ENCODE results near the gene RAI1. TPM values are rescaled to one million over a fixed set of nuclear protein-coding genes. Genes with fewer than 3 reads are reported as not detected.
A peak's percentile ranks its signal among the peaks of the same experiment; 100 is the strongest.

Gene RAI1
- total RNA-seq, 2 donors from 2014 or later: 15.8 to 31.0 TPM

DNA sequence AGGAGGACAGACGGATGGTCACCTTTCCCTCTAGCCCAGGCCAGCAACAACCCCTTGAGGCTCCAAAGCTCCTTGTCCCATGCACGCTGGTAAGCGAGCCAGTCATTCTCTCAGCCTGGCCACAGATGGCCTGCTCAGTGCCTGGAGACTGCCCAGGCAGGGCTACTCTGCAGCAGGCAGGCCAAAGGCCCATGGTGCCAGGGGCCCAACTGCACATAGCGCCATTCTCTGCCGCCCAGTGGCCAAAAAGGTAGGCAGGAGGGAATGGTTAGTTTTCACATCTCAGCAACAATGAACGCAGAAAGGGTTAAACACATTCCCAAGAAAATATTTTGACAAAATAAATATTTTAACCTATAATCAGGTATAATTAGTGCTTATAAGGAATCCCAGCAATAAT lies 163.2 kb downstream of the RAI1 start:
- Mint-ChIP-seq H3K36me3 (no peaks in the 10 kb centered on the region), H3K9me3 (no peaks in the 10 kb centered on the region), H3K4me3 (no peak overlapping the region), H3K27me3 (no peaks in the 10 kb centered on the region), H3K27ac (no peak overlapping the region), H3K4me1 (ENCODE audit: low read depth in 2 of 2) (peaks cover 22 to 30% of the 10 kb centered on the region in 2 donors)
- DNase-seq (ENCODE audit: low spot score) (no peak), ATAC-seq (no peak)

DNA sequence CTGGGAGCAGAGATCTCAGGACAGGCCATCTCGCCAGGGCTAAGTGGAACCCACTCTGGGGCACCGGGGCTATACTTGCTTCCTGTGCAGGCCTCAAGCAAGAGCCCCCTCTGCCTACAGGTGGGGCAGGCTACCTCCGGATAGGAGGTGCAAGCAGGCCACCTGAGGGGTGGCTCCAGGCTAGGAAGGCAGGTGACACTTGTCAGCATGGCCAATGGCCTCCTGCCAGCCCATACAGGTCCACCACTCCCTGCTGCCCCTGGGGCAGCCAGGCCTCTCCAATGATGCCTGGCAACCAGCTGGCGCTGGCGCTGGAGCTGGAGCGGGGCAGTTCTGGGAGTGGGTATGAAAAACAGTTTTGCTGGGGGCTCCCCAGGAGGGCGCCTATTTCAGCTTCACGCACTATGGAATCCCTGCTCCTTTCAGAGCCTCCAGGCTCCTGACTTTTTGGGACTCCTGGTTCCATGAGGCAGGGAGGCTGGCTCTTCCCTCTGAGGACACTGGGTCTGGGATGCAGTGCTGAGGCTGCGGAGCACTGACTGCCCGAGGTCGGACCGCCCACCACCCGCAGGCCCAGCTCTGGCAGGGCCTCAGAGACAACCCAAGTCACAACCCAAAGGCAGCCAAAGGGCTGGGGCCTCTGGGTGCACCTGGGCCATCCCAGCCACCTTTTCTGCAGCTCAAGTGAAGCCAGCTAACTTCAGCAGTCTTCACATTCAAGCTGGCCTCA lies 164.0 kb downstream of the RAI1 start:
- no peak for DNase-seq (ENCODE audit: low spot score)
- no peaks in the 10 kb centered on the region for H3K27me3 Mint-ChIP-seq
- H3K4me1 Mint-ChIP-seq (ENCODE audit: low read depth in 2 of 2): peaks cover 30 to 37% of the 10 kb centered on the region in 2 donors
- no peak overlapping the region for H3K27ac Mint-ChIP-seq
- H3K4me3 Mint-ChIP-seq: no peak overlapping the region
- H3K9me3 Mint-ChIP-seq: no peaks in the 10 kb centered on the region
- no peaks in the 10 kb centered on the region for H3K36me3 Mint-ChIP-seq
- ATAC-seq: no peak

DNA sequence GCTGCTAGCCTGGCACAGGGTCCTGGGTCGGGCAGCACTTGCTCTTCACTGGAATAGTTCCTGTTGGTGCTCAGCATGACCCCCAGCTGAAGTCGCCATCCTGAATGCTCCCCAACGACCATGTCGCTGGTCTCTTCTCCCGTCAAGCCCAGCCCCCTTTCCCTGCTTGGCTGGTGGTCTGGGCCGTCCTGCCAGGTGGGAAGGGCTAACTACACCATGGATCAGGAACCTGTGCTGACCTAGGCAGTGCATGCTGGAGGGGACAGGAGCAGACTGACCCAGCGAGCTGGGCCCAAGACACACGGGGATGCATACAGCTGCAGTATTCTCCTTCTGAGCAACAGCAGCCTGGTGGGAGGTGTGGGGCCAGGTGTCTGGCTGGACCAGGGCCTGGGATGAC lies 164.7 kb downstream of the RAI1 start:
- DNase-seq (ENCODE audit: low spot score): no peak
- Mint-ChIP-seq H3K27ac (peak overlapping the region in 1 of 2 donors; percentile 57), H3K4me3 (no peak overlapping the region), H3K4me1 (ENCODE audit: low read depth in 2 of 2) (peaks cover 34 to 41% of the 10 kb centered on the region in 2 donors), H3K27me3 (no peaks in the 10 kb centered on the region), H3K36me3 (no peaks in the 10 kb centered on the region), H3K9me3 (no peaks in the 10 kb centered on the region)
- no peak for ATAC-seq

DNA sequence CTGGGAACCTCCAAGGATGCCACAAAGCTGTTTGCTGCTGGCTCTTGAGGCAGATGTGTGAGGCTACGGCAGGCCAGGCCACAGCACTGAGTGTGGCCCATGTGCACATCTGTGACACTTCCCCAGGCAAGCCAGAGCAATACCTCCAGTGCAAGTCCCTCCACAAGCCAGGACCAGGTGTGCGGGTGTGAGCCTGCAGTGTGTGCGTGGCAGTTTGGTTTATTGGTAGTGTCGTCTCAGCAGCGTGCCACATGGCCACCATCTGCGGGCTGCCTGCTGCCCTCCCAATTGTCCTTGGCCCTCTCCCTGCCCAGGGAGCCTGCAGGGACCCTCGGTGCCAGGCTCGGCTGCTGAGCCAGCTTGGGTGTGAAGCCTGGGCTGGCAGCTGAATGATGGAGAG lies 165.4 kb downstream of the RAI1 start:
- Mint-ChIP-seq H3K27me3 (no peaks in the 10 kb centered on the region), H3K4me3 (no peak overlapping the region), H3K27ac (no peak overlapping the region), H3K36me3 (no peaks in the 10 kb centered on the region), H3K9me3 (no peaks in the 10 kb centered on the region), H3K4me1 (ENCODE audit: low read depth in 2 of 2) (peaks cover 38 to 45% of the 10 kb centered on the region in 2 donors)
- ATAC-seq: no peak
- DNase-seq (ENCODE audit: low spot score): no peak

DNA sequence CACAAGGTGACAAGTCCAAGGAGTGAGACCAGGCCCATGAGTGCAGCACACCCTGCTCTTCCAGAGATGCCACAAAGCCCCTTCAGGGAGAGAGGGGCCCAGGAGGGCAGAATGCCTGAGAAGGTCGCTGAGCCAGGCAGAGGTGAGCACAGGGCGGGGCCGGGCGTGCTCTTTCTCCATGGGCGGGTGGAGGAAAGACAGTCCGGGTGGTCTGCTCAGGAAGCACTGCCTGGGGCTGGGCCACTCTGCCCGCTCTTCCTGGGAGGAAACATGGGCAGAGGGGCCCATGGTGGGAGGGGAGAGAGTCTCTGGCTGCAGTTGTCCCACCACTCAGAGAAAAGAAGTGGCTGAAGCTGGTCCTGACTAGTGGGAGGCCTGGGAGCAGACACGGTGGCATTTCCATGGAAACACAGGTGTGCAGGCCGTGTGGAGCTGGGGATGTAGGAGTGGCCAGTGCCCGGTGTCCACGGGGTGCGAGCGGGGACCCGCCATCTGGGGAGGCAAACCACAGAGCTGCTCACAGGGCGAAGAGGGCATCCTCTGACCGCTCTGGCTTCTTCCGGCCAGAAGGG lies 165.9 kb downstream of the RAI1 start:
- Mint-ChIP-seq H3K9me3 (no peaks in the 10 kb centered on the region), H3K36me3 (no peaks in the 10 kb centered on the region), H3K4me3 (no peak overlapping the region), H3K4me1 (ENCODE audit: low read depth in 2 of 2) (peaks cover 44 to 50% of the 10 kb centered on the region in 2 donors), H3K27me3 (no peaks in the 10 kb centered on the region), H3K27ac (no peak overlapping the region)
- ATAC-seq: no peak
- no peak for DNase-seq (ENCODE audit: low spot score)

GRCh38 chr17:17847726-17848125 lies 166.5 kb downstream of the RAI1 start:
- Mint-ChIP-seq H3K4me1 (ENCODE audit: low read depth in 2 of 2) (peaks cover 44 to 52% of the 10 kb centered on the region in 2 donors), H3K9me3 (no peaks in the 10 kb centered on the region), H3K36me3 (no peaks in the 10 kb centered on the region), H3K27ac (no peak overlapping the region), H3K27me3 (no peaks in the 10 kb centered on the region), H3K4me3 (peak overlapping the region; percentile 44)
- ATAC-seq (no peak), DNase-seq (ENCODE audit: low spot score) (no peak)

- DNase-seq (ENCODE audit: low spot score) (no peak), ATAC-seq (peak in 1 of 2 donors; percentile 17)
- Mint-ChIP-seq H3K27me3 (no peaks in the 10 kb centered on the region), H3K9me3 (no peaks in the 10 kb centered on the region), H3K4me1 (ENCODE audit: low read depth in 2 of 2) (peaks cover 51 to 56% of the 10 kb centered on the region in 2 donors), H3K27ac (peak overlapping the region; percentile 81 to 90), H3K4me3 (peak overlapping the region; percentile 80), H3K36me3 (no peaks in the 10 kb centered on the region)
Measured at GRCh38 chr17:17848311-17849082, 167.2 kb downstream of the RAI1 start.

- Mint-ChIP-seq H3K4me1 (ENCODE audit: low read depth in 2 of 2) (peaks cover 58 to 62% of the 10 kb centered on the region in 2 donors), H3K4me3 (peak overlapping the region; percentile 80), H3K9me3 (no peaks in the 10 kb centered on the region), H3K27me3 (no peaks in the 10 kb centered on the region), H3K27ac (peak overlapping the region; percentile 81 to 90), H3K36me3 (no peaks in the 10 kb centered on the region)
- ATAC-seq (peak; percentile 89 to 94), DNase-seq (ENCODE audit: low spot score) (peak; percentile 92)
Measured at GRCh38 chr17:17849147-17849820, 168.0 kb downstream of the RAI1 start.

GRCh38 chr17:17849845-17850373 lies 168.7 kb downstream of the RAI1 start:
- no peaks in the 10 kb centered on the region for H3K27me3 Mint-ChIP-seq

DNA sequence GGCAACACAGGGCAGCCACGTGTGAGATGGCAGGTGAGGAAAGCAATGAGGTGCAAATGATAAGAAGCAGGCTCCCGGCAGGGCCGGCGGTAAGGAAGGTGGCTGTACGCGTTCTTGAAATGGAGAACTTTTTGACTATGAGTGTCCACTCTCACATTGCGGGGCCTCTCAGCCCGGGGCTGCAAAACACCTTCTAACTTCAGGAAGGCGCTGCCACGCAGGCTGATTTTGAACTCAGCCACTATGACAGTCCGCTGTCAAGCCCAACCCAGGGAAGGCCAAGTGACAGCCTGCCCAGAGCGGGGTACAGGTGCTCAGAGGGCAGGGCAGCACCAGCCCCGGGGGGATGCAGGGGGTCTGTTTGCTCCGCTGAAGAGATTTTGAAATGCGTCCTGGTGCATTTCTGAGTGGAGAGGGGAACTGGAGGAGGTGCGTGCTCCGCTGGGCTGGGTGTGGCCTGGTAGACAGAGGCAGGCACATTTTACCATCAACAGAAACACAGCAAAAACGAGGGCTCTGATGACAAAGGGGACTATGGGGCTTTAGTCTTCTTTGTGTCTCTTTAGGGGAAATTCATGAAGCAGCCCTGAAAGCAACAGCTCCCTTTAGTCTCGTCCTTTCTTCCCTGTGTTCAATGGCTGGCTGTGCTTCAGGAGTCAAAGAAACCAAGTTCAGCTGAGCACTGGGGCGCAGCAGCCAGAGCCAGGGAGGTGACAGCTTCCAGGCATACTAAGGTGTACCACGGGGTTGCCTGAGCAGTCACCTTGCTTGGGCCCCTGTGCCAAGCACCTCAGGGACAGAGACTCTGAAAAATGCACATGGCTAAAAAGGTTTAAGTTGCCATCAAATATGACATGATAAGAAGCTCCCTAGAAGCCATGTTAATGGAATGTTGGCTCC lies 170.1 kb downstream of the RAI1 start:
- Mint-ChIP-seq H3K9me3 (no peaks in the 10 kb centered on the region), H3K4me1 (ENCODE audit: low read depth in 2 of 2) (peaks cover 63 to 65% of the 10 kb centered on the region in 2 donors), H3K4me3 (peak overlapping the region; percentile 80), H3K27me3 (no peaks in the 10 kb centered on the region), H3K27ac (peak overlapping the region; percentile 81 to 90), H3K36me3 (no peaks in the 10 kb centered on the region)
- DNase-seq (ENCODE audit: low spot score): no peak
- no peak for ATAC-seq

More at GRCh38 chr17:17849845-17850373, 168.7 kb downstream of the RAI1 start:
- Mint-ChIP-seq H3K4me1 (ENCODE audit: low read depth in 2 of 2) (peaks cover 63 to 65% of the 10 kb centered on the region in 2 donors), H3K9me3 (no peaks in the 10 kb centered on the region), H3K27ac (peak overlapping the region; percentile 81 to 90), H3K4me3 (peak overlapping the region; percentile 80), H3K36me3 (no peaks in the 10 kb centered on the region)
- ATAC-seq: peak; percentile 63
- DNase-seq (ENCODE audit: low spot score): peak; percentile 75

GRCh38 chr17:17852930-17853329 lies 171.7 kb downstream of the RAI1 start:
- H3K4me3 Mint-ChIP-seq: peak overlapping the region; percentile 80
- H3K9me3 Mint-ChIP-seq: no peaks in the 10 kb centered on the region
- H3K27ac Mint-ChIP-seq: peak overlapping the region in 1 of 2 donors; percentile 43
- ATAC-seq: no peak
- H3K36me3 Mint-ChIP-seq: no peaks in the 10 kb centered on the region
- no peaks in the 10 kb centered on the region for H3K27me3 Mint-ChIP-seq
- H3K4me1 Mint-ChIP-seq (ENCODE audit: low read depth in 2 of 2): peaks cover 56 to 62% of the 10 kb centered on the region in 2 donors
- no peak for DNase-seq (ENCODE audit: low spot score)

GRCh38 chr17:17853811-17854447 lies 172.7 kb downstream of the RAI1 start:
- Mint-ChIP-seq H3K27ac (peak overlapping the region; percentile 43 to 77), H3K9me3 (no peaks in the 10 kb centered on the region), H3K4me1 (ENCODE audit: low read depth in 2 of 2) (peaks cover 47 to 52% of the 10 kb centered on the region in 2 donors), H3K27me3 (no peaks in the 10 kb centered on the region), H3K36me3 (no peaks in the 10 kb centered on the region), H3K4me3 (peak overlapping the region; percentile 80)
- ATAC-seq (peak; percentile 50 to 75), DNase-seq (ENCODE audit: low spot score) (no peak)
